Stimulated activated CD4-positive, alpha-beta T cell treated with anti-CD3 and anti-CD28 coated beads, Interleukin-1b, Interleukin-23, amount 100 ng/mL, for 24 hours (primary cell): ENCODE data around the gene RGS14.
"Not testable (repeated sequence)": the region's sequence is repeated elsewhere in the genome, so short reads cannot be mapped to it uniquely, and the experiment has no call there.

Source experiments
- DNase-seq, 4 experiments: peaks; one replicate each; pipeline ENCODE4 v3.0.0-alpha.2; 2020; ENCODE audit warnings: low read depth in 4 of 4, low spot score in 1 of 4

RGS14 gene

GRCh38 chr5:177402271-177403043 is 44.7 kb downstream of the RGS14 start:
- peak in 2 of 4 experiments; percentile 55 to 67 for DNase-seq

DNA sequence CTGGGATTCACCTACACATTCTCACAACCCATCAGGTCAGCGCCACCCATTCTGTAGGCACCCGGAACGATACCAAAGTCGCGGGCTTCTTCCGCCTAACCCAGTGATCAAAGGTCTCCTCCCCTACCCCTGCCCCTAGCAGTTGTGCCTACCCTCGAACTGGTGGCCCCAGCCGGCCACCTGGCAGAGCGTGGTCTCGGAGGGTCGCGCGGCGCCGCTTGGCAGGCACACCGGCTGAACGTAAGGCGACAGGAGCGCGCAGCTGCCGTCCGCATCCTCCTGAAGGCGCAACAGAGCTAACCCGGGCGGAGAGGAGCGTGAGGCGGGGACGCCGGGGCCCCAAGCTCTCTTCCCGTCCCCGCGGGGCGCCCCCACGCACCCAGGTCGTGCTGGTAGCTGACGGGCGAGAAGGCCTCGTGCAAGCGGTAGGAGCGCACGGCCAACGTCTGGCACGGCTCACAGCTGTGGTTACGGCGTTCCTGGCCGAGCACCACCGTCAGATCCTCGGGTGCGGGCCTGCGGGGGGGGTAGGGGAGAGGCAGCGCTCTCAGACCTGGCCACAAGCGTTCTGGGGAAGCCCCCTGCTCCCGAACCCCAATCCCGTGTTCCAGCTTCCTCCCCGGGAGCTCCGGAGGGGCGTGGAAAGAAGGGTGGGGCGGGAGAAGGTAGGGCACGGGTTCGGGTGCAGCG is 45.5 kb downstream of the RGS14 start:
- DNase-seq: no peak

GRCh38 chr5:177403792-177404640 is 46.3 kb downstream of the RGS14 start:
- peak in 3 of 4 experiments; percentile 67 to 83 (median 72) for DNase-seq

- no peak for DNase-seq
These were observed 47.0 kb downstream of the RGS14 start for GRCh38 chr5:177404641-177405179.

DNA sequence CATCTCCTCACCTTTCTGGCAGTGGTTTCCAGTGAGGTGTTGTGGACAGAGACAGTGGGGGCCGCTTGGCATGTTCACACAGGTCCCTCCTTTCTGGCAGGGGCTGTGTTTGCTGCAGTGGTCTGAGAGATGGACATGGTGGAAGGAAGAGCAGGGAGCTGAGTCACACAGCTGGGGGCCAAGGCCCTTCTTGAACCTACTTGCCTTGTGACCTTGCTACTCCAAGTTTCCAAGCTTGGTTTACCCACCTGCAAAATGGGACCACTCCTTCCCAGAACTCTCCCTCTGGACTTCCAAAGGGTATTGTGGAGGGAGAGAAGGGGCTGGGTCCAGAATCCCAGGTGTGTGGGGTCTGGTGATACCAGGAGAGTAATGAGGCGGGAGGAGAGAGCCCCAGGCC is 47.6 kb downstream of the RGS14 start:
- DNase-seq: no peak

DNA sequence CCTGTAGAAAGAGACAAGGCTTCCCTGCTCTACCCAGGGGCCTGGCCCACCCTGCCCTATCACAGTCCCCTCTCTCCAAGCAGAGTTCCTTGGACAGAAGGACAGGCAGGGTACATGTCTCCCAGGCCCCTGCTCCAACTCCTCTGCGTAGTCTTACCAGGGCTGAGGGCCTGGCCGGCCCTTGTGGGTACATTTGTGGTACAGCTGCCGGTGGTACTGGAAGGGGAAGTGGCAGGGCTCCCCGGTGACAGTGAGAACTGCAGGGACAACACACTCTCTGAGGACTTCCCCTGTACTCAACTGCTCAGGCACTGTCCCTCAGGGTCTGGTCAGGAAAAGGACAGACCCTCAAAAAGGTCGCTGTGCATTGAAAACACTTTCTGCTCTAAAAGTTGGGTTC is 48.1 kb downstream of the RGS14 start:
- no peak for DNase-seq

DNA sequence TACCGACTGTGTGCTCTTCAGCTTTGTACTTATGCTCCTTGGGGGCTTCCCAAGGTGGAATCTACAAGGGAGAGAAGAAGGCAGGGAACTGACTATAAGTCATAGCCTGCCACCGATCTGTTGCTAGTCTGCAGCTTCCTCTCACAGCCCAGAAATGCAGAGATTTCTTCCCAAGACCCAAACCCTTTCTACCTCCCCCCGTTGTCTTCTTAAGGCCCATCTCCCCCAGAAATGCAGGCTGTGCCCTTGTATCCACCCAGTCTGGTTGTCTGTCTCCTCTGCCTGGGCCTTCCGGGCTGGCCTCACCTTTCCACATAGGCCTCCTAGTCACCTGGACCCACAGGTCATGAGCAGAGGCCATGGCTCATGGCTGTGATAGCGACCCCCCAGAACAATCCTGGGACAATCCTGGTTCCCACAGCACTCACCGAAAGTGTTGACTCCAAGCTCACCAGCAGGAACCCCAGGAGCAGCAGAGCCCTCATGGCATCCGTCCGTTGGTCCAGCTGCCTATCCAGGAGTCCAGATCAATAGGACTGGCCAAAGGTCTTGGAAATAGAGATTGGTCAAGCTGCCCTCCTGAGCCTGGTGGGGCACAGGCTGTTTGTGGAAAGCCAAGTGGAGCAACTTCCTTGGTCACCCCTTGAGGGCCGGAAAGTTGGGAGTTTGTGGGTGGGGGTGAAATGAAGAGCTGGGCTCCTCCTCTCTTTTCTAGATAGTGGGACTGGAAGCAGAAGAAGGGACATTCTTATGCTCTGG is 51.5 kb downstream of the RGS14 start, which contains the start of gene F12:
Gene F12 (minus strand): TSS at position 522 of the 759 bp plus-strand sequence. CDS start 37 bp downstream, at position 485.
- no peak for DNase-seq

DNA sequence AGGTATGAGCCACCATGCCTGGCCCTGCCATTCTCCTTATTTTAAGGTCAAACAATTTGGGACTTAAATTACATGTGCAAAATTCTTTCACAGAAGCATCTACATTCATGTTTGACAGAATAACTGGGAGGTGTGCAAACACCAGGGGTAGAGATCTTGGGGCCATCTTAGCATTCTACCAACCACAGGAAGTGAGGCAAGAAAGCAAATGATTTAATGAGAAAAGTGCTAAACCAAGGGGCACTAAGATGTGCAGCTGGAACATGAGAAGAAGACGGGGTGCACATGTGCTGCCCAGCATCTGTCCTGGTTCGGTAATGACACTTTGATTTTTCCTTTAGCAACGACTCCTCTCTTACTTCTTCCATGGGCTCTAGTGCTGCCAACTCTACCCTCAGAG is 52.9 kb downstream of the RGS14 start:
- DNase-seq: no peak

DNA sequence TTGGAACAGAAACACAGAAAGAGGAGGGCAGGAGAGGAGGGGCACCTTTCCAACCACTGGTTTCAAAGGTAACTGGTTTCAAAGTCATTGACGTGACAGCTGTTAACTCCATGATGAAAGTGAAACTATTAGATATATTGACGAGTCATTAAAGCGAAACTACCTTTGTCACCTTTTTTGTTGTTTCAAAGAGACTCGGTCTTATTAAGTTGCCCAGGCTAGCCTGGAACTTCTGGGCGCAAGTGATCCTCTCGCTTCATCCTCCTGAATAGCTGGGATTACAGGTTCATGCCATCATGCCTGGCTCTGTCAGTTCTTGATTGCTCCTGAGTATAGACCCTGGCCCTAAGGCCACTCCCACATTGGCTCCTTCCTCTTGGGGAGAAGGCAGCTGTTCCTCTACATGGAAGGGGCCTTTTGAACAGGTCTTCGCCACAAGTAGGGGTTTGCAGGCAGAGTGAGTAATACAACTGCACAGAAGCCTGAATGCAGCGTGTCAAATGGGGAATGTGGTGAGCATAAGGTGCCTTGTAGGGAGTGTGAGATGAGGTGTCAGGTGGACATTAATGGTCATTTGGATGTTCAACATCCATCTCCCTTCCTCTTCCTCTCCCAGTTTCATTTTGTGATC is 55.0 kb downstream of the RGS14 start:
- DNase-seq: no peak

DNA sequence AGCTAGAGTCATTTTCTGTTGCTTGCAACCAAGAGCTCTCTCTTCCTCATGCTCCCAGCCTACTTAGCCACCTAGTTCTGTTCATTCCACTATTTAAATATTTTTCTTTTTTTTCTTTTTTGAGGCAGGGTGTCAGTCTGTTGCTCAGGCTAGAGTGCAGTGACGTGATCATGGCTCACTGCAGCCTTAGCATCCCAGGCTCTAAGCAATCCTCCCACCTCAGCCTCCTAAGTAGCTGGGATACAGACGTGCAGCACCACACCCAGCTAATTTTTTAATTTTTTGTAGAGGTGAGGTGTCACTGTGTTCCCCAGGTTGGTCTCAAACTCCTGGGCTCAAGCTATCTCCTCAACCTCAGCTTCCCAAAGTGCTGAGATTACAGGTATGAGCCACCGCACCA is 56.8 kb downstream of the RGS14 start:
- DNase-seq: no peak

- not testable (repeated sequence) for DNase-seq
These were observed 59.4 kb downstream of the RGS14 start for GRCh38 chr5:177417081-177417480.

DNA sequence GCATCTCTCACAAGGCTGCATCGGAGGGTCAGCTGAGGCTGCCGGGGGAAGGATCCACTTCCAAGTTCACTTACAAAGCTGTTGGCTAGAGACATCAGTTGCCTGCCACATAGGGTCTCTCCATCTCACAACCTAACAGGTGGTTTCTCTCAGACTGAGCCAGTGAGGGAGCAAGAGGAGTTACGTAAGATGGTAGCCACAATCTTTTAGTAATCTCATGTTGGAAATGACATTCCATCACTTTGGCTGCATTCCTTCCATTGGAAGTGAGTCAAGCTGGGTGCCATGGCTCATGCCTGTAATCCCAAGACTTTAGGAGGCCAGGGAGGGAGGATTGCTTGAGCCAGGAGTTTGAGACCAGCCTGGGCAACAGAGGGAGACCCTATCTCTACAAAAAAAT is 61.3 kb downstream of the RGS14 start:
- DNase-seq: no peak

- DNase-seq: not testable (repeated sequence)
These were observed 62.7 kb downstream of the RGS14 start for GRCh38 chr5:177420472-177420871.

DNA sequence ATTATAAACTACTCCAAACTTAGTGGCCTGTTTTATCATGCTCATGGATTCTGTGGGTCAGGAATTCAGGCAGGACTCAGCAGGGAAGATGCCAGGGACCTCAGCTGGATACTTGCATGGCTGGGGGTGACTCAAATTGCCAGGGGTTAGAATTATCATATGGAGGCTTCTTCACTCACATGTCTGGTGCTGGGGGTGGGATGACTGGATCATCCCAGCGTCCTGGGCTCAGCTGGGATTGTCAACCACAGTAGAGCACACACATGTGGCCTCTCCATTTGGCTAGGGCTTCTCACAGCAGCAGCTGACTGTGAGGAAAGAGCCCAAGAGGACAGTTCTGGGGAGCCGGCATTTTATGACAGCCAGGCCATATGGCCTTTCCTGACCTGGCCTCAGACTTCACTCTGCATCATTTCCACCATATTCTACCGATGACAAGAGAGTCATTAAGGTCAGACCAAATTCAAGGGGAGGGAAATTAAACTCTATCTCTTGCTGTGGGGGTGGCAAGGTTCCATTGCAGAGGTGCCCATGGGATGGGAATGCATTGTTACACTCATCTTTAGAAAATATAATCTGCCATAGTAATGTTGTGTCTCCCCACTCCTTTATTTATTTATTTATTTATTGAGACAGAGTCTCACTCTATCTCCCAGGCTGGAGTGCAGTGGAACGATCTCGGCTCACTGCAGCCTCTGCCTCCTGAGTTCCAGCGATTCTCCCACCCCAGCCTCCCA is 63.5 kb downstream of the RGS14 start:
- no peak for DNase-seq
